Measurements from ENCODE around the gene ITGAV.

Gene ITGAV

DNA sequence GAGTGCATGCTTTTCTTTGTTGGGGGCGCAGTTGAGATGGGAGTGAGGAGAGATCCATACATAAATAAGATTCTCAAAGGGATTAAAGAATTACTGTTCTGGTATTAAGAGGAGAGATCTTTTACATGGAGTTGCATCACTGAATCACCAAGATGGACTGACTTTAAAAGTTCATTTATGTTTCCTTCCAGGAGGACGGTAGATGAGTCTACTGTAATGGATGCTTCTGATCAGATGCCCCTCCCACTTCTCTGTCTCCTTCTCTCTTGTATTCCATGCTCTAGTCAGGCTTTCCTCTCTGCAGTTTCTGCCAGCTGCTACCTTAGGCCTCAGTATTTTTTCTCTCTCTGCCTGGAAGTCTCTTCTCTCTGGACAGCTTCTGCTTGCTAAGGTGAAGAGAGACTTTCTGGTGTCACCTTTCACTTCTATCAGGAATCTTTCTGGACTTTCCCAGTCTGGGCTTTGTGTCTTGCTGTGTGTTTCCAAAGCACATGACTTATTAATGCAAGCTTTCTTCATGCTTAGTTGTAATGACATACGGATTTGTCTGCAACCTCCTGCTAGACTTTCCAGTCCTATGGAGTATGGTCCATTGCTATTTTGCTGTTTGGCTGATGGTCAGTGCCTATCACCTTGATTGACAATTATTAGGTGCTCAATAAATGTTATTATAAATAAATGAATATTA, 127.6 kb downstream of the ITGAV start:
- no peak for DNase-seq (ENCODE audit: low read depth in 3 of 3)

GRCh38 chr2:186718122-186718521, 128.3 kb downstream of the ITGAV start:
- no peak for DNase-seq (ENCODE audit: low read depth in 3 of 3)

DNA sequence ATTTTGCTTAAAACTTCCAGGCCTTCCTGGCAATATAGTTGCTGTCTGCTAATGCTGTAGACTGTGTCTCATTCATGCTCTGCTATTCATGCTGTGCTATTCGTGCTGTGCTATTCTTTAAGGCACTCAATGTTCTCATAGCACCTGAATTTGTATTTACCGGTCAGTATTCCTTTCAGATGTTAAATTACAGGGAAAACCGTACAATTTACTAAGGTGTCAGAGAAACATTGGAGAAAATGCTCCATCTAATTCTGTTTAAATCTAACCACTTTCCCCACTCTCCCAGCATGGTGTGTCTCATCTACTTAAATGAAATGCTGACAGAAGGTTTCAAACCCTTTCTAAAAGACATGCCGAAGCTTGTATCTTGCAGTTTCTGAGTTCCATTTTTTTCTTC, 129.0 kb downstream of the ITGAV start:
- no peak for DNase-seq (ENCODE audit: low read depth in 3 of 3)

GRCh38 chr2:186721956-186722355, 132.1 kb downstream of the ITGAV start:
- DNase-seq (ENCODE audit: low read depth in 3 of 3) = no peak

- no peak for DNase-seq (ENCODE audit: low read depth in 3 of 3)
Observed at GRCh38 chr2:186724736-186725135, 134.9 kb downstream of the ITGAV start.

DNA sequence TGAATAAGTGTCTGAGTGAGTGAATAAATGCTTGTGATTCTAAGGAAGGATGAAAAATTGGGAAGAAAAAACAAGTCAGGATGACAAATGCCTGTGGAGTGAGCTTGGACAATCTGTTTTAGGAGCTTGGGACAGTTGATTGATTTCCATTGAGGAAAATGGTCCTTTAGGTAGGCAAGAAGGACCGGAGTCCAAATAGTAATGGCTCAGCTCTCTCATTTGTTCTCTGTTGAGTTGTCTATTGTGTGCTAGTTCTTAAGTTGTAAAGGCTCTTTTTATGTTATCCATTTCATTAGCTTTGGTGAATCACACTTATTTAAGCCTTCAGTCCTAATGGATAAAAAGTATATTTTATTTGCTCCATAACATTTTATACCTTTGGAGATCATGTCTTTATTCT, 135.9 kb downstream of the ITGAV start:
- DNase-seq (ENCODE audit: low read depth in 3 of 3) = no peak

DNA sequence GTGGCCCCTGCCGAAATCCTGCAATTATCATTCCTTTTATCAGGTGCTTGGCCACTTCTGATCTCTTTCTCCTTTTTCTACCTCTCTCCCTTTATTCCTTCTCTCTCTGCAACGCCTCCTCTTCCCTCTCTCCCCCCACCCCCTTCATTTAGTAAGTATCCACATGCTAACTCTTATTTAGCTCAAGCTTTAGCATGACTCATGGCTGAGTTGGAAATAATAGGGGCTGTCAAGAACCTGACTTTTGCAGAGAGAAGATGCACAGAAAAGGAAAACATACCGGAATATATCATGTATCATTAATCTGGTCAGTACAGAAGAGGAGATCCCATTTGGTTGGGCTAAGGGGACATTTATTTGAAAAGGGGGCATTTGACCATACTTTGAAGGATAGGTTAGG, 137.1 kb downstream of the ITGAV start:
- no peak for DNase-seq (ENCODE audit: low read depth in 3 of 3)

DNA sequence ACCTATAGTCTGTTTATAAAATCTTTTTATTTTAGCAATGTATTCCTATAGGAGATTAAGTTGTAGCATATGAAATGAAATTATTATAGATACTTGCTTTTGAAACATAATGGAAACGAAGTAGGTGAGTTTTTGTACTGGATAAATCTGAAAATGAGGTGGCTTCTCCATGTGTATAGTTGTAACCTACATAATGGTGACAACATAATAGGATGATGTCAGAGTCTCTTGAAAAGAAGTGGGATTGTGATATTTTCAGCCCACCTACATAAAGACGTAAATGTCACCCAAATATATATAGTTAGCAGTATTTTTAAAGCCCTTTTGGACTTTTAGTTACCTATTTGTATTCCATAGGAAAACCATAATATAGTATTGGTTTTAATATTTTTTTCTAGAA, 138.8 kb downstream of the ITGAV start:
- no peak for DNase-seq (ENCODE audit: low read depth in 3 of 3)
